Thyroid gland (tissue), 4 donors: ENCODE measurements around the gene TEN1. TPM values are rescaled to one million over a fixed set of nuclear protein-coding genes. Genes with fewer than 3 reads are reported as not detected.

Experiments
- DNase-seq, 2 donors: peaks; one replicate each; pipeline ENCODE4 v3.0.0-alpha.2; 2019
- H3K27ac ChIP-seq, 3 donors: fragments of 200-600 bp; sonication (generic); 1 replicate in 2 of 3; 2 replicates in 1 of 3; pipeline ENCODE4 v1.5.1; 2016 to 2019; ENCODE audit warnings: mild to moderate bottlenecking in 1 of 3, moderate library complexity in 1 of 3
- H3K27me3 ChIP-seq: fragments of 200-600 bp; sonication (generic); one replicate; pipeline ENCODE4 v1.5.1; 2019
- H3K36me3 ChIP-seq, 2 donors: fragments of 200-600 bp; sonication (generic); one replicate each; pipeline ENCODE4 v1.5.1; 2016 to 2019
- H3K4me1 ChIP-seq, 2 donors: fragments of 200-600 bp; sonication (generic); one replicate each; pipeline ENCODE4 v1.5.1; 2017 to 2019
- H3K4me3 ChIP-seq, 3 donors: fragments of 200-600 bp; sonication (generic); replicated peaks in 1 of 3; 1 replicate in 2 of 3; 2 replicates in 1 of 3; pipeline ENCODE4 v1.5.1; 2016; ENCODE audit warnings: mild to moderate bottlenecking in 1 of 3
- H3K9me3 ChIP-seq: fragments of 200-600 bp; sonication (generic); one replicate; pipeline ENCODE4 v1.5.1; 2017
- CTCF ChIP-seq, 6 experiments: fragments of 200-600 bp in 3 of 6; fragments of 450-650 bp in 3 of 6; sonication (generic) in 3 of 6; IDR thresholded peaks; one replicate each; pipeline ENCODE4 v1.5.1; 2016 to 2019; ENCODE audit warnings: antibody characterized with exemption in 6 of 6, mild to moderate bottlenecking in 2 of 6, inconsistent platforms in 1 of 6, moderate library complexity in 1 of 6
- POLR2A ChIP-seq, 2 donors: fragments of 450-650 bp; IDR thresholded peaks; one replicate each; pipeline ENCODE4 v1.6.1; 2017; ENCODE audit warnings: antibody characterized with exemption in 2 of 2, mild to moderate bottlenecking in 2 of 2, moderate library complexity in 1 of 2
- WGBS, 2 donors: methylation state at CpG; one replicate each; pipeline ENCODE4 v1.1.5; 2017; 5-methylcytosine and 5-hydroxymethylcytosine counted together
- intact Hi-C: fragments of 100-400 bp; cut with DNase I; formaldehyde crosslinking; loops from one replicate; pipeline ENCODE4 v1.15.1; 2023
- total RNA-seq, 4 donors: library from RNA; depleted of rRNA; stranded (reverse); fragments of >200 nt; gene quantifications; one replicate each; pipeline ENCODE4 v1.2.3, GENCODE V29; 2016

The TEN1 gene
- total RNA-seq, 4 donors from 2014 or later = 9.5 to 24.2 (median 15.3) TPM

- TF ChIP-seq CTCF (IDR thresholded peaks at IDR 0.05) = no peak
- no peak for TF ChIP-seq POLR2A (IDR thresholded peaks at IDR 0.05)
- Histone ChIP-seq H3K36me3 (peaks cover 0 to 5% of the 10 kb centered on the region in 2 donors), H3K4me1 (no peaks in the 10 kb centered on the region), H3K4me3 (no peak overlapping the region), H3K27ac (no peak overlapping the region), H3K9me3 (no peaks in the 10 kb centered on the region), H3K27me3 (no peaks in the 10 kb centered on the region)
- intact Hi-C loops = no loop called here
- WGBS, 2 donors = 92 to 98% methylated on average over 9 to 11 of the region's 11 CpGs
- no peak for DNase-seq
Measured at GRCh38 chr17:76018340-76018680, 39.3 kb downstream of the TEN1 start.

- WGBS, 2 donors = 82 to 89% methylated on average over 13 of the region's 13 CpGs
- H3K4me3 ChIP-seq = no peak overlapping the region
- no peak for DNase-seq
- H3K9me3 ChIP-seq = no peaks in the 10 kb centered on the region
- TF ChIP-seq CTCF (IDR thresholded peaks at IDR 0.05) (no peak), POLR2A (IDR thresholded peaks at IDR 0.05) (no peak)
- H3K36me3 ChIP-seq = peaks cover 0 to 5% of the 10 kb centered on the region in 2 donors
- H3K4me1 ChIP-seq = no peaks in the 10 kb centered on the region
- intact Hi-C loops = no loop called here
- no peaks in the 10 kb centered on the region for H3K27me3 ChIP-seq
- H3K27ac ChIP-seq = no peak overlapping the region
Measured at GRCh38 chr17:76018801-76019200, 39.8 kb downstream of the TEN1 start.

GRCh38 chr17:76019833-76020467 is 40.9 kb downstream of the TEN1 start:
- no peak overlapping the region for H3K27ac ChIP-seq

GRCh38 chr17:76022285-76022684 is 43.2 kb downstream of the TEN1 start:
- Histone ChIP-seq H3K9me3 (no peaks in the 10 kb centered on the region), H3K4me3 (no peak overlapping the region), H3K27ac (no peak overlapping the region), H3K4me1 (peaks cover 5% of the 10 kb centered on the region in 2 donors), H3K36me3 (peaks cover 0 to 5% of the 10 kb centered on the region in 2 donors), H3K27me3 (no peaks in the 10 kb centered on the region)
- no peak for TF ChIP-seq CTCF (IDR thresholded peaks at IDR 0.05)
- no peak for TF ChIP-seq POLR2A (IDR thresholded peaks at IDR 0.05)
- WGBS, 2 donors = 86% methylated on average over 22 of the region's 24 CpGs; no CpG with 5 or more reads in 1 of the 2 donors
- intact Hi-C loops = no loop called here
- DNase-seq = no peak

More at GRCh38 chr17:76019833-76020467, 40.9 kb downstream of the TEN1 start:
- no peak for DNase-seq
- Histone ChIP-seq H3K4me1 (no peaks in the 10 kb centered on the region), H3K9me3 (no peaks in the 10 kb centered on the region), H3K27me3 (no peaks in the 10 kb centered on the region), H3K4me3 (no peak overlapping the region), H3K36me3 (peaks cover 0 to 5% of the 10 kb centered on the region in 2 donors)
- no peak for TF ChIP-seq CTCF (IDR thresholded peaks at IDR 0.05)
- TF ChIP-seq POLR2A (IDR thresholded peaks at IDR 0.05) = no peak
- WGBS, 2 donors = 85% methylated on average over 6 of the region's 6 CpGs
- intact Hi-C loops = no loop called here

GRCh38 chr17:76022973-76023899 is 44.2 kb downstream of the TEN1 start:
- no peak overlapping the region for H3K27ac ChIP-seq
- no peaks in the 10 kb centered on the region for H3K27me3 ChIP-seq
- peaks cover 0 to 3% of the 10 kb centered on the region in 2 donors for H3K36me3 ChIP-seq
- peaks cover 9 to 11% of the 10 kb centered on the region in 2 donors for H3K4me1 ChIP-seq
- TF ChIP-seq POLR2A (IDR thresholded peaks at IDR 0.05) = no peak
- no peak for TF ChIP-seq CTCF (IDR thresholded peaks at IDR 0.05)
- H3K4me3 ChIP-seq = no peak overlapping the region
- 90 to 91% methylated on average over 17 to 24 of the region's 28 CpGs for WGBS, 2 donors
- H3K9me3 ChIP-seq = no peaks in the 10 kb centered on the region
- intact Hi-C loops = no loop called here
- no peak for DNase-seq
